GM21360 (cell line): ENCODE data around the gene ALG14.

Experiments
- ATAC-seq: cut with Tn5 transposase; IDR thresholded peaks from one replicate; pipeline ENCODE4 v1.9.1; 2021; ENCODE audit warnings: mild to moderate bottlenecking, moderate library complexity; ENCODE audit not compliant: unreplicated experiment

Gene ALG14

DNA sequence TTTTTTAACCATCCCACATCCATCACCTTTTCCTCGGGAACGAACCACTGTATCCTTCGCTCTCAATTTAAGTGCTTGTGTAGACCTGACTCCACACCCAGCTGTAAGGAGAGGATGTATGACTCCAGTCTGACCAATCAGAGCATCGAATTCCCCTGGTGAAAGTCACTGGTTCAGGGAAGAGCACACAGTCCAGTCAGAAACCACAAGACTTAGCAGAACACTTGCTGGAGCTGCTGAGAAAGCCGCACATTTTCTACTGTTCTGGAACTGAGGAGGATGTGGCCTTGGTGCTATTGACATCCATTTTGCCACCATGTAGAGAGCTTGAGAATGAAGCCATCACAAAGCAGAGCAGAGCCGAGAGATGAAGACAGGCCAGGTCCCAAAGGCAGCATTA is 86.0 kb downstream of the ALG14 start:
- ATAC-seq: no peak

DNA sequence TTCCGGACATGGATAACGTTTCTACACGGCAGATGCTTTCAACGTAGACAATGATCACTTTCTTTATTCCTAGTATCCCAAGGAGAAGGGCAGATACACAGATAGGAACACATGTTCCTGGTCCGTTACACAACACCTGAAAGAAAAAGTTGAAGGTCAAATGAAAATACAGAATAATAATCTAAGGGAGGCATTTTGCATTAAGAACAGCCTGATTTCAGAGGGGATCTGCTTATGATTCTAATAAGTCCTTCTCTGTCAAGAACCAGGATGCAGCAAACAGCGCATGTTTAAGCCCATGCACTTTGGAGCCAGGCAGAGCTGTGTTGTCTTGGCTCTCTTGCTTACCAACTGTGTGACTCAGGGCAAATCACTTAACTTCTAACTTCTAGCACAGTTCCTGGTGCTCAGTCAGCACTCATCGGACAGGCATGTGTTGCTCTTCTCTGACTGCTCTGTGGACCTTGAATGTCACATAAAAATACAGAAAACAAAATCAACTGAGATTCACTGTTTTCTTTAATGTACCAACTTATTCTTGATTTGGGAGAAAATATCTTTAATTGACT is 89.5 kb downstream of the ALG14 start:
- no peak for ATAC-seq

DNA sequence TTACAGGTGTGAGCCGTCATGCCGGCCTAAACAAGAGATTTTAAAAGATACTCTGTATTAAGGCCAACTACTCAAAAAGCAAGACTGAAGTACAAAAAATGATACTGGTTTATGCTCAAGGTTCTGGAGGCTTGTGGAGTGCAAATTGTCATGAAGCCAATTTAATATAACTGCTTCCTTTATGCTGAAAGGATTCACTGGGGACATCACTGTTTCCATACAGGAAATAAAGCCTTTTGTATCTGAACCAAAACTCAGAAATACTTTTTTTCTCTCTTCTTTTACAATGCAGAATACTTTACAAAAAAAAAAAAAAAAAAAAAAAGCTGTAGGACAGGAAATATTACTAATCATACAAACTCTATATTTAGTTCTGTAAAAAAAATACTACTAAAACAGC is 90.4 kb downstream of the ALG14 start:
- no peak for ATAC-seq

DNA sequence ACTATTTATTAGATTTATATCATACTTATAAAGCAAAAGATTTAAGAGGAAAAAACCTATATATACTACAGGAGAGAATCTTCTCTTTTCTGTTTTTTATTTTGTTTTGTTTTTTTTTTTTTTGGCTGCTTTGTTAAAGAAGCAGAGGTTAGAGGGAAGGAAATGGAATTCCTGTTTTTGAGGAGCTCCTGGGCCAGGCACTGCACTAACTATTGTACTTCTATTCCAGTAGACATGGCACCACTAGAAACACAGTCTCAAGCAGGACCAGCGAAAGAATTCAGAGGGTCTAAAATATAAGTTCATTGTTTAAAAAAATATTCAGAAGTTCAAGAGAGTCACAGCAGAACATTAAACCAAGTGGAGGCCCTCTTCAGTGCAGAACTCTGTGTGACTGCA is 91.2 kb downstream of the ALG14 start:
- ATAC-seq: no peak

DNA sequence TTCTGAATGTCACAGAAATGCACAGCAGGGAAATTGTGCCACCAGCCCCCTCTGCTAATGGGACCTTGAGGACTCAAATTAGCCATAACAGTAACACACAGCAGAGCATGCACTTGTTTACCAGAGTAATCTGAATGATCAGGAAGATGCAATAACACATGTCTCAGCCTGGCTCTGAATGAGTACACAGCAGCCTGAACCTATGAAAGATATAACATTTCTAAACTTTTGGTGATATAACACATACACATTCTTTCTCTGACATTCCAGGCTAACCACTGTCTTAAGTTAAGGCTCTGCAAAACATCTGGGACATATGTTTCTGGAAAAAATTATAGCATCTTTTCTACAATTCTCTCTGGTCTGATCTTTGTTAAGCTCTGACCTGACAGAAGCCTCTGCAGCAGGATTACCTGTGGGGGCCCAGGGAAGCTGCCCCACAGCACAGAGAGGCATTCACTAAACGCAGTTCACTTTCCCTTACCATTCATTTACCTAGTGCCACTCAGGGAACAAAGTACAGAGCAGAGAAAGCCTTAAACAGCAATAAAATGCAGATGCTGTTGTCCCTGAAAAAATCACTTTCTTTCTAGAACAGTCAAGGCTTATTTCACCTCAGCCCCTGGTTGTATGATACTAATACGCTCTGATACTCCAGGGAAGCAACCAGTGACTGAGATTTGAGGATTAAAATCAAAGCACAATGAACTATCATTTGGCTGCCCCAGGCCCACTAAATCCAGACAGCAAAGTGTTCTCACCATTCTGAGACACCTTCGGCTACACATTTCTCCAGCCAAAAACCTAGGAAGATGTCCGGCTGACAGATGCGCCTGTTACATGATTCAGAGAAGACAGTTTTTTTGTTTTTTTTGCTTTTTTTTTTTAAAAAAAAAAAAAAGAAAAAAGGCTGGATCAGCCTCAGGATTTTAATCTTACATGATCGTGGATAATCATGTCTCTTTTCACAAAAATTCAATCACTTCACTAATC is 91.9 kb downstream of the ALG14 start:
- no peak for ATAC-seq

DNA sequence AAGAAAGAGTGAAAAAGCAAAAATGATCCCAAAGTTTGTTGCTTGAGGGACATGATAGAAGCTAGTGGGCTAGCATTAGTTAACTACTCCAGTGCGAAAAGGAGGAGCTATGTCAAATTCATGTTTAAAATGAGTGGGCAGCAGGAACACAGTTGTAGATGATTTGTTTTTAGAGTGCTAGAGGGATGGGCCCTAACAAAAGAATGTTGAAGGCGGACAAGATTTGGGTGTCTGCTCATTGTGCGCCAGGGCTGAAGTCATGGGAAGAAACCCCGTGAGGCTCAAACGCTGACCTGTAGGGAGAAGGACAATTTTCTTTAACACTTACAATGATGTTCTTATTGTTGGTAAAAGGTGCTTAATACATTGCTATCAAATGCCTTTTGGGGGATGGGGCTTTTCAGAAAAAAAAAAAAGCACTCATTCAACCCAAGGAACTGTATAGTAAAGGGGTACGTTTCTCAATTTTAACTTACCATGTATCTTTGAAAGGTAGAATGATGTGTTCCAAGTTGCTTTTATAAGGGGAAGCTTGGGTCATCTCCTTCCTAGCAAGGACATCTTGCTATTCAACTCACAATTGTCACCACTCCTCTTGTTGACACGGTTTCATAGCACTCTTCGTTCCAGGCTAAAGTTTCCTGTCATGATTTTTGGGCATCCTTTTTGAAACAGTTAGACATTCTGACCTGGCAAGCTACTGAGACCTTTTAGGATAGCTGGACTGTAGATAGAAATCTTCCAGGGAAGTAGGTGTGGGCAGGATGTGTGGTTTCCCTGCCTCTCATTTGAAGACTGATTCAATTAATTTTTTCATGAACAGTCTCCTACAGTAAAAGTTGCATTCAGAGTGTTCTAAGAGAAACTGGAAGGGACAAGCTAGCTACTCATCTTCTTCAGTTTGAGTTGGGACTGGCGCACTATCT is 92.8 kb downstream of the ALG14 start:
- ATAC-seq: no peak

DNA sequence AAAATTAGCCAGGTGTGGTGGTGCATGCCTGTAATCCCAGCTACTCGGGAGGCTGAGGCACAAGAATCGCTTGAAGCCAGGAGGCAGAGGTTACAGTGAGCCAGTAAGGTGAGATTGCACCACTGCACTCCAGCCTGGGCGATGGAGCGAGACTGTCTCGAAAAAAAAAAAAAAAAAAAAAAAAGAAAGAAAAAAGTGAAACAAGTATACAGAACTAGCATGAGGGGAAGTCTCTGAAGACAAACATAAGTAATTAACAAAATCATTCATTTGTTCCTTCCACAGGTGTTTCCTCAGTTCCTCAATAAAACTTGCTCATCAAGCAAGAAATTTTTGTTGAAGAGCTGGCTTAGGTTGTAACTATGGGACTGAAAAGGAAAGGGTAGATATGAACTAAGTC is 93.6 kb downstream of the ALG14 start:
- no peak for ATAC-seq

DNA sequence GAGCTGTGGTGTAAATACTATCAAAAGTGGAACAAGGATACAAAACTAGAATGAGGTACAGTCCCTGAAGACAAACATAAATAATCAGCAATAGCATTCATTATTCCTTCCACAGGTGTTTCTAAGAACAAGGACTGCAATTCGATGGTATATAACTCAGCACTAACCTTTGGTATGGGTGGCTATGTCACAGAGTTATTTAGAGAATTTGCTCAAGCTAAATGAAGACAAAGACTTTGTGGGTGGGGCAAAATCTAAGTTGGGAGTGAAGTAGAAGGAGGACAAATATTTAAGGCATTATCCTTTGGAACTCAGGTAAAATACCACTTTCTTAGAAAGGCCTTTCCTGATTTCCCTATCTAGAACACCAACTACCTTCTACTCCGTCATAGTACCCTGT is 94.3 kb downstream of the ALG14 start:
- ATAC-seq: no peak

DNA sequence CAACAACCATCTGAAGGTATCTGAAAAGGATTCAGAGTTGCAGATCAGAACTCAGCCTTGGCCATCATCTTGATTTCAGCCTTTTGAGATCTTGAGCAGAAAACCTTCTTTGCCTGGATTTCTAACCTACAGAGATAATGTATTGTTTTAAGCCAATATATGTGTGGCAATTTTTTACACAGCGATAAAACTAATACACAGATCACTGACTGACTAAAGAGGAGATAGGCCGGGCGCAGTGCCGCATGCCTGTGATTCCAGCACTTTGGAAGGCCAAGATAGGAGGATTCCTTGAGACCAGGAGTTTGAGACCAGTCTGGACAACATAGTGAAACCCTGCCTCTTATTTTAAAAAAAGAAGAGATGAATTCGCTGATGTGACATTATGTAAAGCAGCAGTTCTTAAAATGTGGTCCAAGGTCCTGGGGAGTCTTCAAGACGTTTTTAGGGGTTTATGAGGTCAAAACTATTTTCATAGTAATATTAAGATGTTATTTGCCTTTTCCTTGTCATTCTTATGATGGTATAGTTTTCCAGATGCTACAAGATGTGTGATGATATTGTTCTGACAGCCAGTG is 95.7 kb downstream of the ALG14 start:
- ATAC-seq: no peak

DNA sequence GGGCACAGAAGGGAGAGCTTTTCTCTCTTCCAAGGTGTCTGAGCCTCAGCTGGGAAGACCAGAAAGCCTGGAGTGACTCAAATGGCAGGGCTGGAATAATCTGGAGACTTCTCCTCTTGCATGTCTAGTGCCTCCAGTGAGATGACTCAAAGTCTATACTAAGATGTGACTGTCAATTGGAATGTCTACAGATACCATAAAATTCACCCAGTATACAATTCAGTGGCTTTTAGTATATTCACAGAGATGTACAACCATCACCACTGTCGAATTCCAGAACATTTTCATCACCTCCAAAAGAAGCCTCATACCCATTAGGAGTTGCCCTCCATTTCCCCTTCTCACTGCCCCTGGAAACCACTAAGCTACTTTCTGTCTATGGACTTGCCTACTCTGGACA is 97.9 kb downstream of the ALG14 start:
- no peak for ATAC-seq

DNA sequence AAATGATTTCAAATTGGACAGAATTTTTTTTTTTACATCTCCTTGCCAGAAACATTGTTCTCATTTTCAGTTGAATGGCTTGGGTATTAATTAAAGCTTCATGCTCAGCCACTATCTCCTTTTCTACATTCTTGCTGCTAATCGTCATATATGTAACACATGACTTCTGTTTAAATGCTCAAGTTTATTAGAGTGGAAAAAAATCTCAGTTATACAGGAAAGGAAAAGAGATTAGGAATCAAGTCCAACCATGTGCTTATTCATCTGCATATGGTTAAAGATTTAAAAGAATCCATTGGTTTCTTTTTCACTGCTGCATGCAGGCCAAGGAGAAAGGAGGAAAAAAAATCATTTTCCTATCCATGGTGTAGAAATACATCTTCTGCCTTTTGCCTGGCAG is 98.5 kb downstream of the ALG14 start:
- ATAC-seq: no peak

DNA sequence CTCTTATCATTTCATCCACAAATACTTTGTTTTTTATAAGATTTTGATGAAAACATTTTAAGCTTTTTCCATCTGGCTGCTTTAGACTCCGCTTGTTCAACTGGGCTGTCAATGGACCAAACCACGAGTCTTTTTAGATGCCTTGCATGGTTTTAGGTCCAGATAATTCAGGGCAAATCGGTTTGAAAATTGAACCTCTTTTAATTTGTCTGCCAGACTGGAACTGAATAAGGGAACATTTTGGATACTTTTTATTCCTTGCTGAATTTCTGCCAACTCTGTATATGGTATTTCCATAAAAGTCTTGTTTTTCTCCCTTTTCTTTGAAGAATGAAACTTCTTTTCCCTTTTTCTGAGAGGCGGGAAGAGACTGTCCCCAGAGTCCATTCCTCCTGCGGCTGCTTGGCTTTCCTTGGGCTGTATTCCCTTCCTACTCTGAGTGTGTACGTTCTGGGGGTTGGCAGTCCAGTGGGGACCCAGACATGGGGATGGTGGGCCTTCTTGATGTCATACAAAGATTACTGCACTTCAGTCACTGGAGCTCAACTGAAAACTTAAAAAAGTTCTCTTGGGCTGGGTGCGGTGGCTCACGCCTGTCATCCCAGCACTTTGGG is 99.3 kb downstream of the ALG14 start:
- no peak for ATAC-seq

DNA sequence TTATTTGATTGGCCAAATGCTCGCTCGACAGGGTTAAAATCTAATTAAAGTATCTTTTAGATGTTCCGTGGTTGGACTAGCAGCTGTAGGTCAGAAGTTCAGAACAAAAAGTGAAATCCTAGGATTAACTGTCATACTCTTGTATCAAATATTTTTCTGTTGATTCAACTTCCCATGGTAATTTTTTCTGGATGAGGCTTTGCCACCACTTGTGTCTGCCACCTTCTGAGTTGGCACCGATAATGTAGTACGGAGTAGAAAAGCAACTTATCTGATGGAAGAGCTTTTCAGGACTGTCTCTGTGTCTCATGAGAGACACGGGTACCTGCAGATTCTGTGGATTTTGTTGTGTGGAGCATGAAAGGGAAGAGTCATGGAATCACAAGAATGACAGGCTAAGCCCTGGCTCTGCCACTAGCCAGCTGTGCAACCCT is 101.2 kb downstream of the ALG14 start:
- ATAC-seq: no peak

DNA sequence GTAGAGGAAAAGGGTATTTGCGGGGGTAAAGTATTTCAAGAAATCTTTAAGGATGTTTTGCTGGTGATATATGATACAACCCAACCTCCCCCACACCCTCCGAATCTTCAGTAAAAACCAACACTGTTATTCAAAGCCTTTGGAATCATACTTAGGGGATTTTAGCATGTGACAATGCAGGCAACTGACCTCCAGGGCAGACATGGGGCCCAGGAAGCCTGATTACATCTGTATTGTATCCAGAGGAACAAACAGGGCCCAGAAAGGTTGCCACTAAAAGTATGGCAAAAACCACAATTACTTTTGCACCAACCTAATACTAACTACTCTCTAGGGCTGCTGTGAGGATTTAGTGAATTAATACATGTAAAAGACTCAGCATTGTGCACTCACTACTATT is 102.0 kb downstream of the ALG14 start:
- ATAC-seq: no peak

DNA sequence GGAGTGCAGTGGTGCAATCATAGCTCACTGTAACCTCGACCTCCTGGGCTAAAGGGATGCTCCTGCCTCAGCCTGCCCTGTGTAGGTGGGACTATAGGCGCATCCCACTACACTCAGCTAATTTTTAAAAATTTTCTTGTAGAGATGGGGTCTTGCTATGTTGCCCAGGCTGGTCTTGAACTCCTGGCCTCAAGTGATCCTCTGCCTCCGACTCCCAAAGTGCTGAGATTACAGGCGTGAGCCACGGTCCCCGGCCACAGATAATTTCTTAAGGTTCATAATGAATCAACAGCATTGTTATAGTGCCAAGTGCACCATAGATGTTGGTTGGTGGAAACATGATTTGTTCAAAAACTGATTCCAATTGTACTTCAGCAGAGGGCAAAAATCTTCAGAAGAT is 103.6 kb downstream of the ALG14 start:
- ATAC-seq: no peak

DNA sequence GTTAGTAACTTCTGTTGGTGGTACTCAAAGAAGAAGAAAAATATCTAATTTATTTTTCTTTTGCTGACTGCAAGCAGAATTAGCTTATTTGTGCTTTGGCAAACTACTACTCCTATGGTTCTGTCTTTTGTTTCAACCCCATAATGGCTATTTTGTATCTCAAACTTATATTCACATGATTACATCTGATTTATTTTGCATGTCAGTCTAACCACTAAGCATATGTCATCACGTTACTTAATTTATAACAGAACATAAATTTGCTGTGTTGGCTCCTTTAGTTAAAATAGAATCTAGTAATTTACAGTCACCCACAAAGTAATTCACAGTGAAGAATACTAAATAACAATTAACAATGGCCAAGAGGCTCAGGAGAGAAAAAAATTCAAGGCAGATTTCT is 106.7 kb downstream of the ALG14 start:
- no peak for ATAC-seq

DNA sequence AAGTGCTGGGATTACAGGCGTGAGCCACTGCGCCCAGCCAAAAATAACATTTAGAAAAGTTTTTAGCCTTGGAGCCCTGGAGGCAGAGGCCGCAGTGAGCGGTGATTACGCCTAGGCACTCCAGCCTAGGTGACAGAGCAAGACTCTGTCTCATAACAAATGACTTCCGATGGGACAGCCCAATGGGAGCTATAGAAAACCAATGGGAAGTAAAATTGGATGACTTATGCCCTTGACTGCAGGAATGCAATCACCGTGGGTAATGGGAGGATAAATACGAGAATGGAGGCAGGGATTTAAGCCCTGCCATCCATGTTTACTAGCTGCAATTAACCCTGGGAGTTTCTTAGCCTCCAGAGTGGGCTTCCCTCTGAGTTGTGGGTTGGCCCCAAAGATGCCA is 108.9 kb downstream of the ALG14 start:
- no peak for ATAC-seq

DNA sequence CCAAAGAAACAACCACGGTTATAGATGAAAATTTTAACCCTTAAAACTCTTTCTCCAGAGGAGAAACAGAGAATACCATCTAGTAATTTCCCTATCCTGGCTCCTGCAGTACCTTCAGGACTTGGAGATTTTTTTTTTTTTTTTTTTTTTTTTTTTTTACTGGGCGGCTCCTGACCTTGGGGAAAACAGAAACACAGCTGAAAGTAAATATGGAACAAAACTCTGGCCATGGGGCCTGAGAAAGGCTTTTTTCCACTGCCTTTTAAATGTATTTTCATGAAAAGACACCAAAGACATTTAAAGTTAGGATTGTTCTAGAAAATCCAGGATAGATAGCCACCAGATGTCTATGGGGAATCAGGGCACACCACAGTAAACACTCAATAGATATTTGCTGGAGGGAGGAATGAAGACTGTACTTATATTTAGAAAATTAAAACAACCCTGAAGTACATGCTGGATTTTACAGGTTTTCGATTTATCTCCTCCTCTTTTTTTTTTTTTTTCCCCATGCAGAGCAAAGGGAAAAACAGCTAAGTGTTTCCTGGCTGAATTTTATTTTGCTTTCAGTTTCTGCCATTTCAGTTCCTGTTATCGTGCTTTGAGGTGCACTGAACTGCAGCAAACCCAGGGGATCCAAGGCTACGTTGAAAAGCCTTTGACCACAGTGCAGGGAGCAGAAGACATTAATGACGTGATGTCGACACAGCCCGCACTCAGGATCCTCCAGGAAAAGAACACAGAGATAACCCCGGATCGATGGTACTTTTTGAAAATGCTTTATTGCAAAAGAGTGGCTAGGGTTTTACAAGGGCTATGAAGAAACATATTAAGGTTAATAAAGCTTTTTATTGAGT is 110.1 kb downstream of the ALG14 start:
- peak; percentile 95 for ATAC-seq

DNA sequence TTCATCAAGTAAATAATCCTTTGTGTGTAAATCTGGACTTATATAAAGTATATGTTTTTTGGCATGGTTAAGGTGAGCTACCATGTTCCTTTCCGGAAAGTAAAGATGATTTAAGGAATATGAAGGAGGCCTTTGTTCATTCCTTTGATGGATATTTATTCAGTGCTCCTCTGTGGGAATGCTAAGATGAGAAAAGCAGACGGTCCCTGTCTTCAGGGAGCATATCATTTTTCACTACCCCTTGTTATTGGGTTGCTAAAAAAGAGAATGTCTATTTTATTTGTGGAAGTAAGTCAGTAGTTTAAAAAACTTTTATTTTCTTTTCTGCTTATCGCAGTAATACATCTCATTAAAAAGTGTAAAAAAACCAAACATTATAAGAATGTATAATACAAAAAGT is 110.8 kb downstream of the ALG14 start:
- ATAC-seq: no peak

DNA sequence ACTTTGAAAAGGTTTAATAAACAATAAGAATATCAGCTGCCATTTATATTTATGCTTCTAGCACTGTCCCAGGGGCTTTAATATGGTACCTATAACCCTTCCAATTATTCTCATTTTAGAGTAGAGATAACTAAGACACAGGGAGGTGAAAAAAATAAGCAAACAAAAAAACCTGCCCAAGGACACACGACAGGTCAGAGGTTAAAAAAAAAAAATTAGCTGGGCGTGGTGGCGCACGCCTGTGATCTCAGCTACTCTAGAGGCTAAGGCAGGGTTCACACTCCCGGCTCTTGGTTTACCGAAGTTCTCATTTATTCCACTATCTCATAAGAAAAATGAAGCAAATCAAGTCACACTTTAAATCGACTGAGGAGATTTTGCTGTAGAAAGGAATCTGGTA is 111.2 kb downstream of the ALG14 start:
- no peak for ATAC-seq
